Cardiac fibroblast (primary cell): ENCODE data around the gene VRK1.

ENCODE experiments used
- DNase-seq, 2 donors: peaks; one replicate each; pipeline versions ENCODE4 v3.0.0 to v3.0.0-alpha.2; 2010; ENCODE audit warnings: low read depth in 2 of 2
- H3K4me3 ChIP-seq, 2 donors: replicated peaks in 1 of 2; 1 replicate in 1 of 2; 2 replicates in 1 of 2; pipeline ENCODE4 v1.5.1; 2011; ENCODE audit warnings: low read depth in 2 of 2, low read length in 2 of 2, mild to moderate bottlenecking in 2 of 2, moderate library complexity in 1 of 2
- TF ChIP-seq, protein P1 (sequence below): IDR thresholded peaks from one replicate; pipeline ENCODE4 v1.5.1; 2011; ENCODE audit warnings: low read depth, mild to moderate bottlenecking, low read length, inconsistent platforms

Gene VRK1

GRCh38 chr14:96816281-96816680 lies 19.1 kb downstream of the VRK1 start:
- no peak for DNase-seq
- no peak overlapping the region for H3K4me3 ChIP-seq
- TF ChIP-seq, protein P1, sequence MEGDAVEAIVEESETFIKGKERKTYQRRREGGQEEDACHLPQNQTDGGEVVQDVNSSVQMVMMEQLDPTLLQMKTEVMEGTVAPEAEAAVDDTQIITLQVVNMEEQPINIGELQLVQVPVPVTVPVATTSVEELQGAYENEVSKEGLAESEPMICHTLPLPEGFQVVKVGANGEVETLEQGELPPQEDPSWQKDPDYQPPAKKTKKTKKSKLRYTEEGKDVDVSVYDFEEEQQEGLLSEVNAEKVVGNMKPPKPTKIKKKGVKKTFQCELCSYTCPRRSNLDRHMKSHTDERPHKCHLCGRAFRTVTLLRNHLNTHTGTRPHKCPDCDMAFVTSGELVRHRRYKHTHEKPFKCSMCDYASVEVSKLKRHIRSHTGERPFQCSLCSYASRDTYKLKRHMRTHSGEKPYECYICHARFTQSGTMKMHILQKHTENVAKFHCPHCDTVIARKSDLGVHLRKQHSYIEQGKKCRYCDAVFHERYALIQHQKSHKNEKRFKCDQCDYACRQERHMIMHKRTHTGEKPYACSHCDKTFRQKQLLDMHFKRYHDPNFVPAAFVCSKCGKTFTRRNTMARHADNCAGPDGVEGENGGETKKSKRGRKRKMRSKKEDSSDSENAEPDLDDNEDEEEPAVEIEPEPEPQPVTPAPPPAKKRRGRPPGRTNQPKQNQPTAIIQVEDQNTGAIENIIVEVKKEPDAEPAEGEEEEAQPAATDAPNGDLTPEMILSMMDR: no peak

GRCh38 chr14:96817750-96818666 lies 20.8 kb downstream of the VRK1 start:
- no peak overlapping the region for H3K4me3 ChIP-seq

GRCh38 chr14:96821501-96821900 lies 24.3 kb downstream of the VRK1 start:
- DNase-seq: no peak
- TF ChIP-seq, protein P1: no peak
- no peak overlapping the region for H3K4me3 ChIP-seq

More at GRCh38 chr14:96817750-96818666, 20.8 kb downstream of the VRK1 start:
- TF ChIP-seq, protein P1: no peak
- no peak for DNase-seq

DNA sequence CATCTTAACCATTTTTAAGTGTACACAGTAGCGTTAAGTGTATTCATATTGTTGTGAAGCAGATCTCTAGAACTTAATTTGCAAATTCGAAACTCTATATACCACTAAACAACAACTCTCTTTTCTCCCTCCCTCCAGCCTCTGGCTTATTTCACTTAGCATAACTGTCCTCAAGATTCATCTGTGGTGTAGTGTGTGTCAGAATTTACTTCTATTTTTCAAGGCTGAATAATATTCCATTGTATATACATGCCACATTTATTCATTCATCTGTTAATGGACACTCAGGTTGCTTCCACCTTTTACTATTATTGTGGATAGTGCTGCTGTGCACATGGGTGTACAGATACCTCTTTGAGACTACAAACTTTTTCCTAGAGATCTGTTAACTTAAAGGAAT lies 26.5 kb downstream of the VRK1 start:
- DNase-seq: no peak
- TF ChIP-seq, protein P1: no peak
- H3K4me3 ChIP-seq: no peak overlapping the region

- peak; percentile 73 to 81 for DNase-seq
- TF ChIP-seq, protein P1: no peak
- H3K4me3 ChIP-seq: no peak overlapping the region
Observed at GRCh38 chr14:96824283-96824682, 27.1 kb downstream of the VRK1 start.

DNA sequence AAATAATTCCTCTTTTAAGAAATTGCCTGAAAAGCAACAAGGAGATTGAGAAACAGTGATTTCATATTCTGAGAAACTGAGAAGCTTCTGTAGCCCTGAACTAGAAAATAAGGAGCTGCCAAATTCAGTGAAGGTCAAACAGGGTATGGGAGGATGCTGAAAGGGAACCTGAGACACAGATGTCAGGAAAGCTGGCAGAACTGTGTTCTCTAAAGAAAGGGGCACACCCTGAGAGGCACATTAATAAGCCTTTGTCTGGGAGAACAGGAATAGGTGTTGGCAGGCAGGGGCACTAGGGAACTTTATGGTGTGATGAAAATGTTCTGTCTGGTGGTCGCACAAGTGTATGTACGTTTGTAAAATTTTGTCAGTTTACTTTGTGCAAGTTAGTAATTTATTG lies 29.6 kb downstream of the VRK1 start:
- TF ChIP-seq, protein P1: no peak
- DNase-seq: no peak
- H3K4me3 ChIP-seq: no peak overlapping the region

GRCh38 chr14:96827290-96827689 lies 30.1 kb downstream of the VRK1 start:
- DNase-seq: no peak
- TF ChIP-seq, protein P1: no peak
- H3K4me3 ChIP-seq: no peak overlapping the region
